GM21367 (cell line): ENCODE data around the gene TSPOAP1.

Experiments
- ATAC-seq: cut with Tn5 transposase; IDR thresholded peaks from one replicate; pipeline ENCODE4 v1.9.1; 2021; ENCODE audit not compliant: unreplicated experiment

Gene TSPOAP1

DNA sequence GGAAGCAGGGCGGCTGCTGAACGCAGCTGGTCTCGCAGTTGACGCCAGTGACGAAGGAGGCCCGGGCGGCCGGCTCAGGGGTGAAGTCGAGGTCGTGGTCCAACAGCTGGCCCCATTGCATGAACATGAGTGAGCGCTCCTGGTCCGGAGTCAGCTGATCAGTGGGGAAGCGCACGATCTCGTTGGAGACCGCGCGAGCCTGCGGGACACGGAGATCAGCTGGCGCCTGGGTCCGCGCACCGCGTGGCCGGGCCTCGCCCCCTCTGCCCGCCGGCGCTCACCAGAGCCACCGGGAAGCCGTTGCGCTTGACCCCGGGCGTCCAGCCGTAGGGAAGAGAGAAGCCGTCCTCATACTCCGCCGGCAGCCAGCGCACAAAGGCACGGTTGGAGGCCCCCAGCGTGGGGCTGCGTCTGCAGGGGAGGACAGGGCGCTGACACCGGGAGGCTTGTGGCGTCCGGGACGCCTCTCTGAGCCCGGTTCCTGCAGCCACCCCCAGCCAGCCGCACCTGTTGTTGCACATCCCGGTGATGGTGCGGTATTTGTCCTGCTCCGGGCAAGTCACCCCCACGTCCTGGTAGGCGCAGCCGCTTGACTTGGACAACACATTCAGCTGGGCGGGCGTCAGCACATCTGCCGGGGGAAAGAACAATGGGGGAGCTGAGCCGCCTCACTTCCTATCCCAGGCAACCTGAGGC lies 49.4 kb downstream of the TSPOAP1 start:
- no peak for ATAC-seq

DNA sequence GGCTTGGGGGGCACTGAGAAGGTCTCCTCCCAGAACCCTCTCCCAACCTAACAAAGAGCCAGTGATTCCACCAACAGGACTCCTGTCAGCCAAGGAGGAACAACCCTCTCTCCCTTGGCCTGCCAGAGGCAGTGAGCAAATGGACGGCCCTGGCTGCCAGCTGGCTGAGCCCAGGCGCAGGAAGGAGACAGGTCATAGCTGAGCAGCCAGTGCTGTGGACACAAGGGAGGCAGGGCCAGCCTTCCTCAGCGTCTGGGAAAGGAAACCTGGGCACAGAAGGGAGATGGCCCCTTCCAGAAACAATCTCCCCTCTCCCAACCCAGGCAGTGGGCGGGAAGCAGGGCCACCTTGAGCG lies 50.0 kb downstream of the TSPOAP1 start:
- ATAC-seq, result no peak

DNA sequence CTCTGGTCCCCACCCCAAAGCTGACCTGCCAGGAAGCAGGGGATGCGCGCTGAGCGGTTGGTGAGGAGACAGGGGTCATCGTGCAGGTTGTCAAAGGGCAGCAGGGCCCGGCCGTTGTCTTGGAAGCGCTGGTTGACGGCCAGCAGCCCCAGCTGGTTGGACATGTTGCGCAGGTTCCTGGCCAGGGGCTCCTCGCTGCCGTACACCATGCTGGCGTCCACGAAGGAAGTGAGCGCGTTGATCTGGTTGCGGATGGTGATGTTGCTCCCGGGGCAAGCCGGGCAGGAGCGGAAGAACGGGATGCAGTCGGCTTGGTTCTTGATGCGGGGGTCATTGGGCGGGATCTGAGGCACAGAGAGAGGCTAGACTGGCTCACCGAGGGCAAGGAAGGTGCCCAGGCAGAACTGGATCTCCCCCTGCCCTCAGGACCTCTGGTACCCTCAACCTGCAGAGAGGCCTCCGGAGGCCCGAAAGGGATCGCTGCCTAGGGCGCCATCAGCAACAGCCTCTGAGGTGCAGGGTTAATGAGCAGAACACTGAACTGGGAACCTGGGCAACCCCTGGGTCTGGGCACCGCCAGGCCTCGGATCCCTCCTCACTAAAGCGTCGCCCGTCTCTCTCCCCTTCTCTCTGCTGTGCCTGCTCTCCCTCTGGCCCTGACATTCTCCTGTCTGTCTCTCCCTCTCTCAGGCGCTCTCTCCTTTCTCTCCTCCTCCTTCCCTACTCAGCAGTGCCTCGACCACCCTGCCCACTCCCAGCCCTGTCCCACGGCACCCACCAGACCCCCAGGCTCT lies 50.6 kb downstream of the TSPOAP1 start:
- no peak for ATAC-seq

GRCh38 chr17:58277107-58277801 lies 51.3 kb downstream of the TSPOAP1 start:
- no peak for ATAC-seq

- no peak for ATAC-seq
Measured at GRCh38 chr17:58276423-58276822, 52.2 kb downstream of the TSPOAP1 start.

DNA sequence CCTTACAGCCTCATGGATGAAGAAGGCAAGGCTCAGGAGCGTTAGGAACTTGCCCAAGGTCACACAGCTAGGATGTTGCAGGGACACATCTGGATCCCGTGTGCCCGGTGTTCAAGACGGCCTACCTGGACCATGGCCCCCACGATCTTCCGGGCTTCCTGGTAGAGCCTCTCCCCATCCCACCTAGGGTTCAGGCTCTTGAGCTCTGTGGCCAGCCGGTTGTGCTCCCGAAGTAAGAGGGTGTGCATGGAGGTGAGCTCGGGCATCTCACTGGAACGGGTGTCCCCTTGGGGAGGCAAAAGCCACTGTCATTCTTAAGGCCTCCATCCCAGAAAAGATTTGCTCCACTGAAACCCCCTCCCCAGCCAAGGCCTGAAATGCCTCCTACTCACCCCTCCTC lies 53.2 kb downstream of the TSPOAP1 start:
- ATAC-seq, result no peak

DNA sequence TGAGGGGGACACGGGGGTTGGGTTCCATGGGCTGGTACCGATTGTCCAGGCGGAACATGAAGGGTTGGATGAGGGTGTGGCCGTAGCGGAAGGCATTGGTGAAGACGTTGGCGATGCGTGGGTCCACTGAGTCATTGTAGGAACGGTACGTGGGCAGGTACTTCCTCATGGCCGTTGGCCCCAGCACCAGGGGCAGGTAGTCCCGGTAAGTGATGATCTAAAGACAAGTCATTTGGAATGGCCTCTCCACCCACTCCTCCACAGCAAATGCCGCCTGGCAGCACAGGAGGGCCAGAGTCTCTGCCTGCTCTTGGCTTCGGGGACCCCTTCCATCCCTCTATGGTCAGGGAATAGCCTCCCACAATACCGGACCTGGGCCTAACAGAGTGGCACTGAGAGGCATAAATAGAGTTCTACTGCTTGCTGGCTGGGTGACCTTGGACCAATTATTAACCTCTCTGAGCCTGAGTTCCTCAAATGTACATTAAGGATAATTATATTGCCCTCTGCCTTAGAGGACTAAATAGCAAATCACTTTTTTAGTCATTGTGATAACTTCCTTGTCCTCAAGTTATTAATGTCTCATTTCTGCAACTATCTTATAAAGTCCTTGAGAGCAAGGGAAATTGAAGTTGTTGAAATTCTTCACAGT lies 55.0 kb downstream of the TSPOAP1 start:
- ATAC-seq, result no peak

DNA sequence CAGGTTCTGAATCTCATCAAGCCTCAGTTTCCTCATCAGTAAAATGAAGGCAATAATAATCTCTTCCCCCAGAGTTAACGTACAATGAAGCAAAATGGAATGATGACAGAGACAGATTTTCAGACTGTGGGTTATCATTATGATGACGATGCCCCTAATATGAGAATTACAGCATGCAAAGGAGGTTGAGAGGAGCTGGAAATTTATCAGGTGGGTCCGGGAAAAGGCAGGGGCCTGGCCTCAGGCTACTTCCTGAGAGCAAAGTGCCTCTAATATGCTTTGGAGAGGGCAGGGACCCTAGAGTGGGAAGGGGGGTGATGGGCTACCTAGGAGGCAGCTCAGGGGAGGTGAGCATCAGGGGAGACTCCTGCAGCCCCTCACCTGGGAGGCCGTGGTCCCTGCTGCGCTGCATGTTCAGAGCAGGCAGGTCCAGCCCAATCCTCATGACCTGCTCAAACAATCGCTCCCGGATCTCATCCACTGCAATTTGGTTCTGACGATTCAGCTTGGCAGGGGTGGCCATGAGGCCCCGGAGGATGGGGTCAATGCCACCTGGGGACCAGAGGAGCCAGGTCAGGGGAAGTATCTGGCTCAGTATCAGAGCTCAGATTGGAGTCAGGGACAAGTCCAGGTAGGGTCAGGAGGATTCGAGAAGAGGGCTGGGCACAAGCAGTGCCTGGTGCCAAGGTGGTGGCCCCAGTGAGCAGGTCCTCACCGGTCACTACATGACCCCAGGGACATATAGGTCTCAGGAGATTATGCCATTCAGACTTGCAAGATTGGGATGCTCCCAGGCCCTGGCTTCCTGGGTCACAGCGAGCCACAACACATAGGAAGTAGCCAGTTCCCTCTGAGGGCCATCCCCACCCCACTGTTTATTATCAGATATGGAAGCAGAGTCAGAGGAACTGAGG lies 56.0 kb downstream of the TSPOAP1 start:
- no peak for ATAC-seq

GRCh38 chr17:58271216-58271931 lies 57.2 kb downstream of the TSPOAP1 start:
- ATAC-seq, result no peak

DNA sequence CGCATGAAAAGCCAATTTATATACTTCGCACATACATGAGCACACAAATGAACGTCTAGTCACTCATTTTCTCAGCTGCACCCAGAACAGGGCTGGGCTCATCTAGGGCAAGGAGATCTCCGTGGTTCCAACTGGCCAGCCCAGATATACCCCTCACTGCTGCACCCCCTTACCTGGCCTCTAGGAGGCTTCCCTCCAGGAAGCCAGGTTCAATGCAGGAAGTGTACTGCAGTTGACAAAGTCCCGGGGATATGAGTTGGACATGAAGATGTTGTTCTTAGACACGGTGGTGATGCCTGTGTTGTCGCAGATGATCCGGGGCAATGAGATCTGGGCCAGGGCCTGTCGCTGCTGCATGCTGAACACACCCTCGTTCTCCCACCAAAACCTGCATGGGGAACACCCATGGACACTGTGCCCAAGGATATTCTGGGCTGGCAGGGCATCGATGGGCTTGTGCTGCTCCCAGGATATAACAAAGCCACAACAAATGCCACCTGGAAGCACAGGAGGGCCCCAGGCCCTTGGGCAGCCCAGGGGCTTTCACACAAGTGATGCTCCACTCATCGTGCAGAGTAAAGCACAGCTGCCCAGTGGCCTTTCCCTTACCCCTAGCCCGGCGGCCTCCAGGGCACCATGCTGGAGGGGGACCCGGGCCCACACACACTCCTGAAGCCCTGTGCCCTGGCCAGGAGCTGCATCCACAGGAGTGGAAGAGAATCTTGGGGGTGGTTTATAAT lies 57.9 kb downstream of the TSPOAP1 start:
- no peak for ATAC-seq

DNA sequence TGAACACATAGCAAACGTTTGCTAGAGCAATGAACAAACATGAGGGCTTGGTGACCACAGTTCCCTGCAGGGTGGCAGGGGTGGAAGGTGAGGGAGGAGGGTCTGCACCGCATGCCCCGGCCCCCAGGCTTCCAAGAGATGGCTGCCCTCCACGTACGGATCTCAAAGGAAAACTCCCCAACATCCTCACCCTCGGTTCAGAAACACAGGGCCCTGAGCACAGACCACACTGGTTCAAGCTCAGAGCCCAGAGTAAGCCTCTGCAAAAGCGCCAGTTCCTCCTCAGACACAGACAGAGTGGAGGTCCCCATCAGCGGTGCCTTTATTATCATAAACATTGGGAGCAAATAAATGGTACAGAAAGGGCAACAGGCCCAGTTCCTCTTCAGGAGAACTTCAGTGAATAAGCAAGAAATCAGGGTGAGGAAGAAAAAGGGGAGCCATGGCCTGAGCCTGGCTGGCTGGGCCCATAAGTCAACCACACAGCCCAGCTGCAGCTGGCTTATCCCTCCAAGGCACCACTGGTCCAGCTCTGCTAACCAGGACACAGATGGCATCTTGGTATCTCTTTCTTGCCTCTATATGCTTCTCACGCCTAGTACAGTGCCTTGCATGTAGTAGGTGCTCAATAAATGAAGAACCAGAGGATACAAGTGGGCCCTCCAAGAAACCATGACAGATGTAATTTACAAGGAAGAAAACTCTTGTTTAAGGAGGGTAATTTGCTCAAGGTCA lies 58.9 kb downstream of the TSPOAP1 start:
- ATAC-seq, result no peak

- ATAC-seq, result no peak
Measured at GRCh38 chr17:58268774-58269556, 59.6 kb downstream of the TSPOAP1 start.

DNA sequence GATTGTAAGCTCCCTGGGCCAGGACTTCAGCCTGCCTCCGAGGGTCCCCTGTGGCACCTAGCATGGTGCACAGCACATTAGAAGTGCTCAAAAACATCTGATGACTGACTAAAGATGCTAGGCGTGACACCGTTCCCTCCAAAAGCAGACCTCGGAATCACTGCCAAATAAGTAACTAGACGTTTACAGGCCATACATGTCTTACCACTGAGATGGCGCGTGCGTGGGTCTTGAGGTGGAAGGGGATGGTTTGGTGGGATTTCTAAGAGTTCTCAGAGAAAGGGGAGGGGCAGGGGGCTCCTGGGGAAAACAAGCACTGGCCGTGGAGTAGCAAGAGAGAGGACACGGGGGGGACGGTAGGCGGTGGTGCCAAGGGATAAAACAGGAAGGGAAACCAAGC lies 60.3 kb downstream of the TSPOAP1 start:
- ATAC-seq, result no peak

GRCh38 chr17:58267347-58268324 lies 61.0 kb downstream of the TSPOAP1 start:
- no peak for ATAC-seq

DNA sequence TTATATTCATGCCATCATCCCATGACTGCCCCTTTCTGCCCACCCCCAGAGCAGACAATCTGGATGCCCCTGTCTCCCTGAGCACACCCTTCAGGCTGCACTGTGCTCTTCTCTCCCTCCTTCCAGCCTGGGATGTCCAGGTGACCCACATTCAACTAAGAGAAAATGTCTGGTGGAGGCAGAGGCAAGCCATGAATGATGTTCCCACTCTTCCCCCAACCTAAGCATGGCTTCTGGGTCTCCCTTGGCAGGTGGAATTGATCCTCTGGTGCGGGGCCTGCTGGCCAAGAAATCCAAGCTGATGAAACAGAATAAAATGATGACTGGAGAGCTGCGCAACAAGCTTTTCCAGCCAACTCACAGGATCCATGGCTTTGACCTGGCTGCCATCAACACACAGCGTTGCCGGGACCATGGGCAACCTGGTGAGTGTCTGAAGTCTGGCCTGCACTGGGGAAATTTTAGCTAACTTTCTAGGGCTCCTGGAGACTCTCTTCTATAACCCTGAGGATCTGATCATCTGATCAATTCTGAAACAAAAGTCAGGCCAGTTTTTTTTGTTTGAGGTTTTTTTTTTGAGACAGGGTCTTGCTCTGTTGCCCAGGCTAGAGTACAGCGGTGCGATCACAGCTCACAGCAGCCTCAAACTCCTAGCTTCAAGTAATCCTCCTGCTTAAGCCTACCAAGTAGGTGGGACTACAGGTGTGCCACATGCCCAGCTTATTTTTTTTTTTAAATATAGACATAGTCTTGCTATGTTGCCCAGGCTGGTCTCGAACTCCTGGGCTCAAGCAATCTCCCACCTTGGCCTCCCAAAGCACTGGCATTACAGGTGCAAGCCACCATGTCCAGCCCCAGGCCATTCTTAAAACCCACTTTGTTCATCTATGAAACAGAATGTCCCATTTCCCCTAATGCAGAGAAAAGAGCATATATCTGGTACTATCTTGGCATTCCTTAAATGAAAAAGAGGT lies 62.4 kb downstream of the TSPOAP1 start:
- no peak for ATAC-seq
